ENCODE data around the gene RGS7. TPM values are rescaled to one million over a fixed set of nuclear protein-coding genes. Genes with fewer than 3 reads are reported as not detected.
"Not testable (repeated sequence)": the region's sequence is repeated elsewhere in the genome, so short reads cannot be mapped to it uniquely, and the experiment has no call there.

RGS7 gene
- total RNA-seq, 4 donors from 2014 or later: 1.9 TPM; not detected in 3

DNA sequence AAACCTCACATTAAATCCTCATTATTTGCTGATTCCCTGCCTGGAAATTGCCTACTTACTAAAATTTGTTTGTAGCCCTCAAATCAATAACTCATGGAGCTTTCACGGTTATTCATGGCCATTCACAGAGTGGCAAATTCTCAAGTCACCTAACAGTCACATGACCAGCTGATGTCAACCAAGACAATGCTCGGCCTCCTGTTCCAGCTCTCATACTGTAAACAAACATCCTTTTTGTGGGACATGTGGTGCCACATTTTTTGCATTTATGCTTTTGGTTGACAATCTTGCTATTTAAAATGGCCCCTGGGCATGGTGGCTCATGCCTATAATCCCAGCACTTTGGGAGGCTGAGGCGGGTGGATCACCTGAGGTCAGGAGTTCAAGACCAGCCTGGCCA is 473.5 kb downstream of the RGS7 start:
- TF ChIP-seq, protein P1, sequence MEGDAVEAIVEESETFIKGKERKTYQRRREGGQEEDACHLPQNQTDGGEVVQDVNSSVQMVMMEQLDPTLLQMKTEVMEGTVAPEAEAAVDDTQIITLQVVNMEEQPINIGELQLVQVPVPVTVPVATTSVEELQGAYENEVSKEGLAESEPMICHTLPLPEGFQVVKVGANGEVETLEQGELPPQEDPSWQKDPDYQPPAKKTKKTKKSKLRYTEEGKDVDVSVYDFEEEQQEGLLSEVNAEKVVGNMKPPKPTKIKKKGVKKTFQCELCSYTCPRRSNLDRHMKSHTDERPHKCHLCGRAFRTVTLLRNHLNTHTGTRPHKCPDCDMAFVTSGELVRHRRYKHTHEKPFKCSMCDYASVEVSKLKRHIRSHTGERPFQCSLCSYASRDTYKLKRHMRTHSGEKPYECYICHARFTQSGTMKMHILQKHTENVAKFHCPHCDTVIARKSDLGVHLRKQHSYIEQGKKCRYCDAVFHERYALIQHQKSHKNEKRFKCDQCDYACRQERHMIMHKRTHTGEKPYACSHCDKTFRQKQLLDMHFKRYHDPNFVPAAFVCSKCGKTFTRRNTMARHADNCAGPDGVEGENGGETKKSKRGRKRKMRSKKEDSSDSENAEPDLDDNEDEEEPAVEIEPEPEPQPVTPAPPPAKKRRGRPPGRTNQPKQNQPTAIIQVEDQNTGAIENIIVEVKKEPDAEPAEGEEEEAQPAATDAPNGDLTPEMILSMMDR (IDR thresholded peaks at IDR 0.05): no peak
- TF ChIP-seq POLR2A (IDR thresholded peaks at IDR 0.05): no peak
- Histone ChIP-seq H3K27me3 (no peaks in the 10 kb centered on the region), H3K27ac (no peak overlapping the region), H3K36me3 (no peaks in the 10 kb centered on the region), H3K9me3 (no peaks in the 10 kb centered on the region), H3K4me3 (no peak overlapping the region), H3K4me1 (no peaks in the 10 kb centered on the region)
- no peak for DNase-seq

DNA sequence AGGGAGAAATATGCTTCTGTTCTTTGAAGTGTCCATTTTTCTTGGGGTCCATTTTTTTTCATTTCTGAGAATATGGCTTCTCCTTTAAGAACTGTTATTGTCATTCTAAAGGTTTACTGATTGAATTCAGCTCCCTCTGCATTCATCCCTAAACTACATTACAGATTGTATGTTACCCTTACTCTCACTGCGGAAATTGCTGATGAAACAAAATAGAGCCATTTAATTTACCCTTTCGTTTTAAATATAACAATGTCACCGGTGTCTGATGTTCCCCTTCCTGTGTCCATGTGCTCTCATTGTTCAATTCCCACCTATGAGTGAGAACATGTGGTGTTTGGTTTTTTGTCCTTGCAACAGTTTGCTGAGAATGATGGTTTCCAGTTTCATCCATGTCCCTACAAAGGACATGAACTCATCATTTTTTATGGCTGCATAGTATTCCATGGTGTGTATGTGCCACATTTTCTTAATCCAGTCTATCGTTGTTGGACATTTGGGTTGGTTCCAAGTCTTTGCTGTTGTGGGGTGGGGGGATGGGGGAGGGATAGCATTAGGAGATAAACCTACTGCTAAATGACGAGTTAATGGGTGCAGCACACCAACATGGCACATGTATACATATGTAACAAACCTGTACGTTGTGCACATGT is 474.2 kb downstream of the RGS7 start:
- H3K27ac ChIP-seq, H3K4me3 ChIP-seq, H3K9me3 ChIP-seq, DNase-seq, H3K36me3 ChIP-seq, H3K27me3 ChIP-seq, H3K4me1 ChIP-seq: not testable (repeated sequence)

DNA sequence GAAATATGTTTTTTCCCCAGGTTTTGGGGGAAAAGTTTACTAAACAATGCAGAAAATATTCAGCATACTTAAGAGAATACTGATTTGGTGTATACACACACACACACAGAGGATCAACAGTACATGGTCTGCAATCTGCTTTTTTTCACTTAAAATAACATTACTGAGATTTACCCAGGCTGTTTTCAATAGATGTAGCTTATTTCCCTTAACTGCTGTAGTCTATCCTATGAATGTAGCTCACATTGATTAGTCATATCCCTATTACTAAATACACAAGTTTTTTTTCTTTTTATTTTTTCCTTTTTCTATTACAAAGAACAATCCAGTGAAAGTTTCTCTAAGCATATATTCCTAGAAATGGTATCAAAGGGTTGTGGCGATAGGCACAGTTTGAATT is 478.4 kb downstream of the RGS7 start:
- no peak for DNase-seq
- H3K4me1 ChIP-seq: no peaks in the 10 kb centered on the region
- no peak overlapping the region for H3K4me3 ChIP-seq
- no peaks in the 10 kb centered on the region for H3K9me3 ChIP-seq
- no peaks in the 10 kb centered on the region for H3K36me3 ChIP-seq
- no peak for TF ChIP-seq POLR2A (IDR thresholded peaks at IDR 0.05)
- TF ChIP-seq, protein P1 (IDR thresholded peaks at IDR 0.05): no peak
- no peak overlapping the region for H3K27ac ChIP-seq
- no peaks in the 10 kb centered on the region for H3K27me3 ChIP-seq

DNA sequence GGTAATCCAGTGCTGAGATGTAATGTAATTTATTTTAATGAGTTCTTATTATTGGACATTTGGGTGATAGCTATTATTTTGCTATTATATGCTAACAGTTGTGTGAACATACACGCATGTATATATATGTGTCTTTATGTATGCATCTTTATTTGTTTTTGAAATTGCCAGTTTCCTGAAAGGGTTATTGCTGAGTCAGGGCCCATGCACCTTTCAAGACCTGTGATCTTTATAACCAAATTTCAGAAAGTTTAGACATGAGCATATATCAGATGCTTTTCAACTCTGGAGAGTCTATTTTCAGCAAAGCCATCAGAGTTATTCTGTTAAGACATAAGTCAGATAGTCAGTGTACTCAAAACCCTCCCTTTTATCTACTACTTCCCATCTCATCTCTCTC is 479.4 kb downstream of the RGS7 start:
- Histone ChIP-seq H3K27me3 (no peaks in the 10 kb centered on the region), H3K4me3 (no peak overlapping the region), H3K9me3 (no peaks in the 10 kb centered on the region), H3K36me3 (no peaks in the 10 kb centered on the region), H3K4me1 (no peaks in the 10 kb centered on the region), H3K27ac (no peak overlapping the region)
- TF ChIP-seq, protein P1 (IDR thresholded peaks at IDR 0.05): no peak
- TF ChIP-seq POLR2A (IDR thresholded peaks at IDR 0.05): no peak
- no peak for DNase-seq

DNA sequence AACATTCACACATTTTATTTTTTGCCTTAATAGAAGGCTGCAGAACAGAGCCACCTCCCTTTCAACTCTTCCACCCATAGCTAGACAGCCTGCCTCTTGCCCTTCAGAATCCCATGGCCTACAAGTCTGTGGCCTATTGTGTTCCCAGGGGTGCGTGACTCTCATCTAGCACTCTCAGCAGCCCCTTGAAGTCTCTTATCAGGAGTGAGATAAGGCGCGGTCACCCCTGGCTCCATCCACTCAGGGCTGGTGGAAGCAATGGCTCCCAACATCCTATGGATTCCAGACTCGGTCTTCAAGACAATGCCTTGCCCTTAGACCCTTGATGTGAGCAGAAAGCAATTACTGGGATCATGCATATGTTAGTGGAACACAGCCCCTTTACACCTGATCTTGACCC is 480.9 kb downstream of the RGS7 start:
- Histone ChIP-seq H3K27me3 (no peaks in the 10 kb centered on the region), H3K4me3 (no peak overlapping the region), H3K27ac (no peak overlapping the region), H3K4me1 (no peaks in the 10 kb centered on the region), H3K9me3 (no peaks in the 10 kb centered on the region), H3K36me3 (no peaks in the 10 kb centered on the region)
- DNase-seq: no peak
- no peak for TF ChIP-seq POLR2A (IDR thresholded peaks at IDR 0.05)
- TF ChIP-seq, protein P1 (IDR thresholded peaks at IDR 0.05): no peak

DNA sequence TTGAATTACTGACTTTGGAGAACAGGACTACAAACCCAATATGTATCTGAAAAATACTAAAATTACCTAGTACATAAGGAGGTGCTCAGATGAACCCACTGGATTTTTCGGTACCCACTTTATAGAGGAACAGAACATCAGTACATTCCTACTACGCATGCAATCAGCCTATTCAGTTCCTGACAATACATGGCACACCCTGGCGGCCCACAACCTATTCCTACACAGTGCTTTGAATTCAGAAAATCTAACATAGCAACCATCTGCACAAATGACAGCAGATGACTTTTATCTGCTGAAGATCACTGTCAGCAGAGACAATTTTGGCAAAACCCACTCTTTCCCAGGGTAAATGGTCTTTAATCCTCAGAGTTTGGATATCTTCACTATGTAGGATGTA is 487.9 kb downstream of the RGS7 start:
- TF ChIP-seq, protein P1 (IDR thresholded peaks at IDR 0.05): no peak
- no peak for TF ChIP-seq POLR2A (IDR thresholded peaks at IDR 0.05)
- H3K4me1 ChIP-seq: no peaks in the 10 kb centered on the region

More for the DNA sequence above, 487.9 kb downstream of the RGS7 start:
- no peak for DNase-seq
- Histone ChIP-seq H3K9me3 (no peaks in the 10 kb centered on the region), H3K27me3 (no peaks in the 10 kb centered on the region), H3K36me3 (no peaks in the 10 kb centered on the region), H3K27ac (no peak overlapping the region), H3K4me3 (no peak overlapping the region)

All from Peyer's patch (tissue), 4 donors.